ENCODE results near the gene FAM120A. TPM values are rescaled to one million over a fixed set of nuclear protein-coding genes. Genes with fewer than 3 reads are reported as not detected.

The FAM120A gene
- total and polyA plus RNA-seq, 2 of the 13 experiments (the other 11 are each of a cell fraction or from before 2014, with no cell fraction given), result 41.3 to 44.4 TPM

DNA sequence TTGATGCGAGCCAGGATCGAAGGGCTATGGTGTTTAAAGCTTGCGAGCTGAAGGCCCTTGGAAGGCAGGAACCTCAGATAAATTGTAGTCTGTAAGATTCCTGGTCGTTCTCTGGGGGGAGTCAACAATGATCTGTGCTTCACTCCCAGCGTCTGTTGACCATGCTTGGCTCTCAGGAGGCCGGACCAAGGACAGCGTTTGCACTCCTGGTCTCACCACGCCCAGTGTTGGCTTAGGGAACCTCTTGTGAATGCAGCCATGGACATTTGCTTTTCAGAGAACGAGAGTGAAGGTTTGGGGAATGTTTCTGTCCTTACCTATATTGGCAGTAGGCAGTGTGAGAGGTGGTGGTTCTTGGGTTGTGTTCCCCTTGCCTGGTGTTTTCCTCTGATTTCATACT lies 62.1 kb downstream of the FAM120A start:
- ChIA-PET POLR2A (no interaction called here), CTCF (ENCODE audit: low intra/inter-chr PET ratio, low total read pairs) (no interaction called here)
- Histone ChIP-seq H3K27me3 (ENCODE audit: control insufficient read depth in 1 of 2, insufficient read depth in 2 of 2, low read length in 2 of 2) (no peaks in the 10 kb centered on the region), H3K4me1 (ENCODE audit: insufficient read depth, low read length) (peaks cover 5% of the 10 kb centered on the region; the same call in 1 of the 2 replicates), H3K9me3 (ENCODE audit: low read length) (no peaks in the 10 kb centered on the region), H3K4me3 (replicated peaks in 1 of 3; ENCODE audit: insufficient read depth in 1 of 3, low read depth in 2 of 3, low read length in 3 of 3) (no peak overlapping the region), H3K27ac (ENCODE audit: extremely low read length, insufficient read depth, low read length) (no peak overlapping the region), H2AFZ (ENCODE audit: low read length) (no peak overlapping the region), H3K79me2 (ENCODE audit: insufficient read depth, low read length) (peaks cover 18% of the 10 kb centered on the region), H3K4me2 (ENCODE audit: low read depth, low read length) (no peak overlapping the region), H4K20me1 (ENCODE audit: insufficient read depth, low read length) (no peaks in the 10 kb centered on the region), H3K9ac (ENCODE audit: insufficient read depth, low read depth, low read length) (no peak overlapping the region), H3K36me3 (replicated peaks in 1 of 2; ENCODE audit: control insufficient read depth in 1 of 2, insufficient read depth in 2 of 2, low read length in 2 of 2) (peaks cover 8 to 20% of the 10 kb centered on the region in 2 experiments; a peak in 4 of 5 replicates)
- 83% methylated on average over 6 of the region's 9 CpGs for WGBS (ENCODE audit: low lambda C conversion rate)
- intact Hi-C loops (cut with micrococcal nuclease; ENCODE audit: unreplicated experiment) (no loop called here), in situ Hi-C loops (cut with HindIII; ENCODE audit: extremely low pct_ligation_motif_present, low pct_unique_long_range_greater_than_20kb) (no loop called here)
- DNase-seq (ENCODE audit: low spot score), result no peak
- BruUV-seq (replicated peaks), result no TSS peak
- no peak for FAIRE-seq
- ATAC-seq, result no peak
- TF ChIP-seq ELF1 (CRISPR knock-in tag; IDR thresholded peaks at IDR 0.05), result no peak
- TF ChIP-seq SMAD9 (CRISPR knock-in tag; IDR thresholded peaks at IDR 0.05), result no peak
- TF ChIP-seq, protein P1, sequence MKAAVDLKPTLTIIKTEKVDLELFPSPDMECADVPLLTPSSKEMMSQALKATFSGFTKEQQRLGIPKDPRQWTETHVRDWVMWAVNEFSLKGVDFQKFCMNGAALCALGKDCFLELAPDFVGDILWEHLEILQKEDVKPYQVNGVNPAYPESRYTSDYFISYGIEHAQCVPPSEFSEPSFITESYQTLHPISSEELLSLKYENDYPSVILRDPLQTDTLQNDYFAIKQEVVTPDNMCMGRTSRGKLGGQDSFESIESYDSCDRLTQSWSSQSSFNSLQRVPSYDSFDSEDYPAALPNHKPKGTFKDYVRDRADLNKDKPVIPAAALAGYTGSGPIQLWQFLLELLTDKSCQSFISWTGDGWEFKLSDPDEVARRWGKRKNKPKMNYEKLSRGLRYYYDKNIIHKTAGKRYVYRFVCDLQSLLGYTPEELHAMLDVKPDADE (CRISPR knock-in tag; IDR thresholded peaks at IDR 0.05), result no peak
- TF ChIP-seq YEATS2 (CRISPR knock-in tag; IDR thresholded peaks at IDR 0.05; ENCODE audit: borderline replicate concordance), result no peak
- TF ChIP-seq ZZZ3 (CRISPR knock-in tag; IDR thresholded peaks at IDR 0.05; ENCODE audit: borderline replicate concordance), result no peak
- no peak for TF ChIP-seq ZEB1 (IDR thresholded peaks at IDR 0.05; ENCODE audit: insufficient replicate concordance, low read depth)
- no peak for TF ChIP-seq CEBPG (CRISPR knock-in tag; IDR thresholded peaks at IDR 0.05)

DNA sequence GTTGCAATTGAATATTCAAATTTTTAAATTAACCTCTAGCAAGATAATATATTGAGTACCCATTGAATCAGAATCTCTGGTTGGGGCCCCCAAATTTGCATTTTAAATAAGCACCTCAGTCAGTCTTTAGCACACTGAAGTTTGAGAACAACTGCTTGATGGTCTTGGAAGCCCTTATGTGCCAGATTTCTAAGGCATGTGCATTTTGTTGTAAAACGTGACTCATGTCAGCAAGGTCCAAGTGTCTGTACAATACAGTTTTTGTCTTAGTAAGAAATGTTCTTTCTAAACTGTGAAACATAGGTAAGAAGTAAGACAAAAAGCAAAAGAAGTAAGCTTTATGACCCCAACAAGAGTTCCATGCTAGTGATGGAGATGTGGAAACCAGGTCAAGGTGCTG lies 65.8 kb downstream of the FAM120A start:
- TF ChIP-seq ZFP82 (CRISPR knock-in tag; IDR thresholded peaks at IDR 0.05; ENCODE audit: borderline replicate concordance) (no peak), ZNF354B (CRISPR knock-in tag; IDR thresholded peaks at IDR 0.05) (no peak), ZNF432 (CRISPR knock-in tag; IDR thresholded peaks at IDR 0.05; ENCODE audit: borderline replicate concordance) (no peak), ZNF781 (CRISPR knock-in tag; IDR thresholded peaks at IDR 0.05; ENCODE audit: borderline replicate concordance, not compliant biosample characterization) (no peak), FLYWCH1 (CRISPR knock-in tag; IDR thresholded peaks at IDR 0.05) (no peak)
- TF ChIP-seq, protein P2, sequence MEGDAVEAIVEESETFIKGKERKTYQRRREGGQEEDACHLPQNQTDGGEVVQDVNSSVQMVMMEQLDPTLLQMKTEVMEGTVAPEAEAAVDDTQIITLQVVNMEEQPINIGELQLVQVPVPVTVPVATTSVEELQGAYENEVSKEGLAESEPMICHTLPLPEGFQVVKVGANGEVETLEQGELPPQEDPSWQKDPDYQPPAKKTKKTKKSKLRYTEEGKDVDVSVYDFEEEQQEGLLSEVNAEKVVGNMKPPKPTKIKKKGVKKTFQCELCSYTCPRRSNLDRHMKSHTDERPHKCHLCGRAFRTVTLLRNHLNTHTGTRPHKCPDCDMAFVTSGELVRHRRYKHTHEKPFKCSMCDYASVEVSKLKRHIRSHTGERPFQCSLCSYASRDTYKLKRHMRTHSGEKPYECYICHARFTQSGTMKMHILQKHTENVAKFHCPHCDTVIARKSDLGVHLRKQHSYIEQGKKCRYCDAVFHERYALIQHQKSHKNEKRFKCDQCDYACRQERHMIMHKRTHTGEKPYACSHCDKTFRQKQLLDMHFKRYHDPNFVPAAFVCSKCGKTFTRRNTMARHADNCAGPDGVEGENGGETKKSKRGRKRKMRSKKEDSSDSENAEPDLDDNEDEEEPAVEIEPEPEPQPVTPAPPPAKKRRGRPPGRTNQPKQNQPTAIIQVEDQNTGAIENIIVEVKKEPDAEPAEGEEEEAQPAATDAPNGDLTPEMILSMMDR (CRISPR knock-in tag; IDR thresholded peaks at IDR 0.05), result no peak
- Histone ChIP-seq H3K27me3 (ENCODE audit: control insufficient read depth in 1 of 2, insufficient read depth in 2 of 2, low read length in 2 of 2) (no peaks in the 10 kb centered on the region), H3K4me3 (replicated peaks in 1 of 3; ENCODE audit: insufficient read depth in 1 of 3, low read depth in 2 of 3, low read length in 3 of 3) (no peak overlapping the region), H3K36me3 (replicated peaks in 1 of 2; ENCODE audit: control insufficient read depth in 1 of 2, insufficient read depth in 2 of 2, low read length in 2 of 2) (peaks cover 9 to 38% of the 10 kb centered on the region in 2 experiments; a peak in 4 of 5 replicates), H4K20me1 (ENCODE audit: insufficient read depth, low read length) (peaks cover 2% of the 10 kb centered on the region; the same call in 1 of the 2 replicates), H3K9me3 (ENCODE audit: low read length) (no peaks in the 10 kb centered on the region), H3K9ac (ENCODE audit: insufficient read depth, low read depth, low read length) (no peak overlapping the region), H3K79me2 (ENCODE audit: insufficient read depth, low read length) (peaks cover 20% of the 10 kb centered on the region), H3K27ac (ENCODE audit: extremely low read length, insufficient read depth, low read length) (no peak overlapping the region), H3K4me2 (ENCODE audit: low read depth, low read length) (no peak overlapping the region), H3K4me1 (ENCODE audit: insufficient read depth, low read length) (no peaks in the 10 kb centered on the region), H2AFZ (ENCODE audit: low read length) (no peak overlapping the region)
- ATAC-seq (no peak), DNase-seq (ENCODE audit: low spot score) (no peak), FAIRE-seq (no peak)
- 100% methylated on average over 1 of the region's 1 CpG for WGBS (ENCODE audit: low lambda C conversion rate)
- BruUV-seq (replicated peaks), result no TSS peak
- in situ Hi-C loops (cut with HindIII; ENCODE audit: extremely low pct_ligation_motif_present, low pct_unique_long_range_greater_than_20kb) (no loop called here), intact Hi-C loops (cut with micrococcal nuclease; ENCODE audit: unreplicated experiment) (no loop called here)
- CTCF ChIA-PET (ENCODE audit: low intra/inter-chr PET ratio, low total read pairs), result no interaction called here
- POLR2A ChIA-PET, result no interaction called here

Measured in HepG2 (cell line).